Ascending aorta (tissue), 2 donors: ENCODE measurements around the gene SFXN1. TPM values are rescaled to one million over a fixed set of nuclear protein-coding genes. Genes with fewer than 3 reads are reported as not detected.

Source experiments
- DNase-seq, 2 donors: peaks; one replicate each; pipeline ENCODE4 v3.0.0-alpha.2; 2019; ENCODE audit warnings: low spot score in 2 of 2
- H3K27ac ChIP-seq, 2 donors: fragments of 200-600 bp; sonication (generic); one replicate each; pipeline ENCODE4 v1.5.1; 2016 to 2017; ENCODE audit warnings: mild to moderate bottlenecking in 1 of 2
- H3K27me3 ChIP-seq: fragments of 200-600 bp; sonication (generic); one replicate; pipeline ENCODE4 v1.5.1; 2017
- H3K36me3 ChIP-seq, 2 donors: fragments of 200-600 bp; sonication (generic); one replicate each; pipeline ENCODE4 v1.5.1; 2016
- H3K4me1 ChIP-seq, 2 donors: fragments of 200-600 bp; sonication (generic); one replicate each; pipeline ENCODE4 v1.5.1; 2016 to 2017; ENCODE audit warnings: mild to moderate bottlenecking in 1 of 2
- H3K4me3 ChIP-seq, 2 donors: fragments of 200-600 bp; sonication (generic); one replicate each; pipeline ENCODE4 v1.5.1; 2016 to 2017; ENCODE audit warnings: mild to moderate bottlenecking in 1 of 2
- H3K9me3 ChIP-seq, 2 donors: fragments of 200-600 bp; sonication (generic); one replicate each; pipeline ENCODE4 v1.5.1; 2016
- CTCF ChIP-seq, 3 experiments: fragments of 200-600 bp in 2 of 3; fragments of 450-650 bp in 1 of 3; sonication (generic) in 2 of 3; IDR thresholded peaks; one replicate each; pipeline ENCODE4 v1.5.1; 2016 to 2019; ENCODE audit warnings: antibody characterized with exemption in 3 of 3, mild to moderate bottlenecking in 1 of 3, moderate library complexity in 1 of 3
- intact Hi-C: fragments of 100-400 bp; cut with DNase I; formaldehyde crosslinking; loops from one replicate; pipeline ENCODE4 v1.15.1; 2023
- total RNA-seq: library from RNA; depleted of rRNA; stranded (reverse); fragments of >200 nt; gene quantifications from one replicate; pipeline ENCODE4 v1.1.0, GENCODE V29; 2016

The SFXN1 gene
- total RNA-seq, 1 donor from 2014 or later: 47.5 TPM

DNA sequence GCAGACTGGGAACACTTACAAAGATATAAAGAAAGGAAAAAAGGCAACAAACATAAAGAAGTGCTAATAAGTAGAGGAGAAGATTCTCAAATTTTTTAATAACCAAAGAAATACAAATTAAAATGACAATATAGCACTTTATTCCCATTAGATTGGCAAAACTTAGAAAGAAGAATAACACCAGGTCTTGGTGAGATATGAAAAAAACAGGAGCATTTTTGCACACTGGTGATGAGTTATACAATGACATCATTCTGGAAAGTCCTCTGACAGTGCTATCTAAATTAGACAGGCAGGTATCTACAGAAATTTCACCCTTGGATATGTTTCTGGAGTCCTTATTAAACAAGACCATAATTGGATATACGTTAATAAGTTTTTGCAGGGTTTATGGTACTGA is 9.5 kb upstream of the SFXN1 start:
- Histone ChIP-seq H3K9me3 (no peaks in the 10 kb centered on the region), H3K4me1 (no peaks in the 10 kb centered on the region), H3K4me3 (no peak overlapping the region), H3K36me3 (no peaks in the 10 kb centered on the region), H3K27ac (no peak overlapping the region), H3K27me3 (no peaks in the 10 kb centered on the region)
- intact Hi-C loops: no loop called here
- TF ChIP-seq CTCF (IDR thresholded peaks at IDR 0.05): no peak
- DNase-seq: no peak

GRCh38 chr5:175469916-175470315 is 8.4 kb upstream of the SFXN1 start:
- TF ChIP-seq CTCF (IDR thresholded peaks at IDR 0.05): no peak

GRCh38 chr5:175470781-175471180 is 7.6 kb upstream of the SFXN1 start:
- H3K27ac ChIP-seq: no peak overlapping the region
- no peaks in the 10 kb centered on the region for H3K4me1 ChIP-seq
- H3K9me3 ChIP-seq: no peaks in the 10 kb centered on the region
- H3K27me3 ChIP-seq: no peaks in the 10 kb centered on the region
- no peak overlapping the region for H3K4me3 ChIP-seq
- no peak for TF ChIP-seq CTCF (IDR thresholded peaks at IDR 0.05)
- DNase-seq: no peak
- no peaks in the 10 kb centered on the region for H3K36me3 ChIP-seq
- intact Hi-C loops: no loop called here

More at GRCh38 chr5:175469916-175470315, 8.4 kb upstream of the SFXN1 start:
- no peaks in the 10 kb centered on the region for H3K9me3 ChIP-seq
- H3K4me3 ChIP-seq: no peak overlapping the region
- H3K4me1 ChIP-seq: no peaks in the 10 kb centered on the region
- no peak overlapping the region for H3K27ac ChIP-seq
- intact Hi-C loops: no loop called here
- no peak for DNase-seq
- no peaks in the 10 kb centered on the region for H3K27me3 ChIP-seq
- no peaks in the 10 kb centered on the region for H3K36me3 ChIP-seq

DNA sequence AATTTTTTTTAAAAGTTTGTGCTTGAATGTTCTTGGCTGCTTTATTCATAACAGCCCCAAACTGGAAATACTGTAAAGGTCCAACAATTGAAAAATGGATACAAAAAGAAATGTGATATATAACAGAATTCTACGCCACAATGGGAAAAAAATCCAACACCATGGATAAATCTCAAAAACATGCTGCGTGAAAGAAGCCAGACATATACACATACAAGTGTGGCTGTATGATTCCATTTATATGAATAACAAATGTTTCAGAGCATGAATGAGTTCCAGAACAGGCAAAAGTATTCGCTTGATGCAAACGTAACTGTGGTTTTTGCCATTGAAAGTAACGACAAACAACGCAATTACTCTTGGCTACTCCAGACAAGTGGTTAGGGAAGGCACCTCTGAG is 7.2 kb upstream of the SFXN1 start:
- Histone ChIP-seq H3K27ac (no peak overlapping the region), H3K4me1 (no peaks in the 10 kb centered on the region), H3K36me3 (no peaks in the 10 kb centered on the region), H3K27me3 (no peaks in the 10 kb centered on the region), H3K9me3 (no peaks in the 10 kb centered on the region), H3K4me3 (no peak overlapping the region)
- TF ChIP-seq CTCF (IDR thresholded peaks at IDR 0.05): no peak
- intact Hi-C loops: no loop called here
- no peak for DNase-seq

DNA sequence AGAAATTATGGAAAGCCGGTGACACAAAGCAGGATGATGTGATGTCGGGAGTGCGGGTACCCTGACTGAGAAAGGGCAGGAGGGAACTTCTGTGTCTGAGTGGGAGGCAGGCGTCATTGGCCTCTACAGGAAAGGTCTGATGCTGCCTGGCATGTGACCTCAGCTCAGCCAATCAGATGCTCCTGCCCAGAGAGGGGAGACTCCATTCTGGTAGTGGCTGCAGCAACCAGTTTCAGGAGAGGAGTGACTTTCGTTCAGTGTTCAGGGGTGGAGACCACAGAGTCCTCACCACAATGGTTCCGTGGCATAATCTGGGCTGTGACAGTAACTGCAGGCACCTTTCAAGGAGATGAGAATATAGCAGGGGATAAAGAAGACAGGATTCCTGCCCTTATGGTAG is 6.7 kb upstream of the SFXN1 start:
- H3K4me1 ChIP-seq: no peaks in the 10 kb centered on the region
- H3K4me3 ChIP-seq: no peak overlapping the region
- no peak overlapping the region for H3K27ac ChIP-seq
- no peaks in the 10 kb centered on the region for H3K36me3 ChIP-seq
- TF ChIP-seq CTCF (IDR thresholded peaks at IDR 0.05): no peak
- intact Hi-C loops: no loop called here
- no peaks in the 10 kb centered on the region for H3K27me3 ChIP-seq
- DNase-seq: no peak
- H3K9me3 ChIP-seq: no peaks in the 10 kb centered on the region

GRCh38 chr5:175472378-175472777 is 6.0 kb upstream of the SFXN1 start:
- TF ChIP-seq CTCF (IDR thresholded peaks at IDR 0.05): no peak

More at GRCh38 chr5:175472378-175472777, 6.0 kb upstream of the SFXN1 start:
- Histone ChIP-seq H3K9me3 (no peaks in the 10 kb centered on the region), H3K27me3 (no peaks in the 10 kb centered on the region), H3K27ac (no peak overlapping the region), H3K4me1 (no peaks in the 10 kb centered on the region), H3K4me3 (no peak overlapping the region), H3K36me3 (no peaks in the 10 kb centered on the region)
- intact Hi-C loops: no loop called here
- DNase-seq: no peak
